Hepatocyte (in vitro differentiated cells): Measurements from ENCODE around the gene TOLLIP. TPM values are rescaled to one million over a fixed set of nuclear protein-coding genes. Genes with fewer than 3 reads are reported as not detected.

Experiments
- DNase-seq: peaks from one replicate; pipeline ENCODE4 v3.0.0-alpha.2; 2016; ENCODE audit warnings: low spot score
- H2AFZ ChIP-seq: fragments of 200-600 bp; sonication (generic); 2 replicates; pipeline ENCODE4 v1.6.0; 2016; ENCODE audit warnings: antibody characterized with exemption, mild to moderate bottlenecking
- H3K27ac ChIP-seq: fragments of 200-600 bp; sonication (generic); 2 replicates; pipeline ENCODE4 v1.5.1; 2016; ENCODE audit warnings: mild to moderate bottlenecking
- H3K27me3 ChIP-seq: fragments of 200-600 bp; sonication (generic); 2 replicates; pipeline ENCODE4 v1.6.1; 2016
- H3K36me3 ChIP-seq: fragments of 200-600 bp; sonication (generic); replicated peaks from 2 replicates; pipeline ENCODE4 v1.5.1; 2016; ENCODE audit warnings: low read depth; ENCODE audit not compliant: insufficient read depth
- H3K4me1 ChIP-seq: fragments of 200-600 bp; sonication (generic); 2 replicates; pipeline ENCODE4 v1.5.1; 2016; ENCODE audit warnings: mild to moderate bottlenecking, moderate library complexity; ENCODE audit not compliant: insufficient read depth
- H3K4me2 ChIP-seq: fragments of 200-600 bp; sonication (generic); 2 replicates; pipeline ENCODE4 v1.6.0; 2016
- H3K4me3 ChIP-seq: fragments of 200-600 bp; sonication (generic); 2 replicates; pipeline ENCODE4 v1.5.1; 2016; ENCODE audit warnings: mild to moderate bottlenecking
- H3K79me2 ChIP-seq: fragments of 200-600 bp; sonication (generic); 2 replicates; pipeline ENCODE4 v1.6.0; 2017; ENCODE audit warnings: mild to moderate bottlenecking
- H3K9me2 ChIP-seq: fragments of 200-600 bp; sonication (generic); replicated peaks from 2 replicates; pipeline ENCODE4 v1.6.0; 2017; ENCODE audit warnings: mild to moderate bottlenecking; ENCODE audit not compliant: insufficient read depth
- H3K9me3 ChIP-seq: fragments of 200-600 bp; sonication (generic); 2 replicates; pipeline ENCODE4 v1.5.1; 2016; ENCODE audit warnings: low read depth, mild to moderate bottlenecking
- H4K20me1 ChIP-seq: fragments of 200-600 bp; sonication (generic); 2 replicates; pipeline ENCODE4 v1.6.0; 2016; ENCODE audit warnings: mild to moderate bottlenecking; ENCODE audit not compliant: insufficient read depth, poor library complexity, severe bottlenecking
- CTCF ChIP-seq: fragments of 200-600 bp; sonication (generic); IDR thresholded peaks from 2 replicates; pipeline ENCODE4 v1.5.1; 2016; ENCODE audit warnings: antibody characterized with exemption, mild to moderate bottlenecking; ENCODE audit not compliant: poor library complexity
- EZH2 ChIP-seq: fragments of 200-600 bp; sonication (generic); IDR thresholded peaks from 2 replicates; pipeline ENCODE4 v1.6.1; 2016; ENCODE audit warnings: antibody characterized with exemption, mild to moderate bottlenecking, borderline replicate concordance
- EZH2phosphoT487 ChIP-seq: fragments of 200-600 bp; sonication (generic); IDR thresholded peaks from one replicate; pipeline ENCODE4 v1.6.1; 2018; ENCODE audit warnings: antibody characterized with exemption, mild to moderate bottlenecking, low read depth, moderate library complexity; ENCODE audit not compliant: unreplicated experiment, severe bottlenecking
- WGBS: methylation state at CpG from one replicate; pipeline ENCODE4 v1.1.6; 2016; ENCODE audit warnings: low lambda C conversion rate; ENCODE audit errors: missing lambda C conversion rate; 5-methylcytosine and 5-hydroxymethylcytosine counted together
- microRNA-seq: library from miRNA; unstranded; fragments of <30 nt; microRNA quantifications from one replicate; pipeline ENCODE4, GENCODE V29; 2017
- polyA plus RNA-seq: library from polyadenylated mRNA; unstranded; fragments of >200 nt; fragmentation: Nextera tagmentation; extraction: Ambion mirVana; gene quantifications from 2 replicates; pipeline ENCODE4 v1.2.1, GENCODE V29; 2016
- small RNA-seq: library from RNA; depleted of rRNA; stranded (forward); fragments of <200 nt; gene quantifications from one replicate; pipeline ENCODE3, GENCODE V24; 2014
- total RNA-seq: library from RNA; depleted of rRNA; stranded (reverse); fragments of >200 nt; gene quantifications from 2 replicates; pipeline ENCODE4 v1.2.3, GENCODE V29; 2014

The TOLLIP gene
- total and polyA plus RNA-seq, 2 experiments from 2014 or later: 33.3 to 80.9 TPM

GRCh38 chr11:1225386-1226225, 83.8 kb downstream of the TOLLIP start:
- no peaks in the 10 kb centered on the region for H3K9me2 ChIP-seq
- no peak overlapping the region for H3K27ac ChIP-seq
- no peaks in the 10 kb centered on the region for H4K20me1 ChIP-seq
- TF ChIP-seq CTCF: no peak
- no peaks in the 10 kb centered on the region for H3K36me3 ChIP-seq
- no peaks in the 10 kb centered on the region for H3K79me2 ChIP-seq
- no peak overlapping the region for H3K4me2 ChIP-seq
- DNase-seq: no peak
- WGBS: 95% methylated on average over 22 of the region's 29 CpGs
- H2AFZ ChIP-seq: no peak overlapping the region
- H3K9me3 ChIP-seq: no peaks in the 10 kb centered on the region
- H3K4me1 ChIP-seq: no peaks in the 10 kb centered on the region
- no peaks in the 10 kb centered on the region for H3K27me3 ChIP-seq
- H3K4me3 ChIP-seq: no peak overlapping the region

GRCh38 chr11:1224491-1225385, 84.7 kb downstream of the TOLLIP start:
- Histone ChIP-seq H3K79me2 (no peaks in the 10 kb centered on the region), H3K36me3 (no peaks in the 10 kb centered on the region), H3K27ac (no peak overlapping the region), H3K4me2 (no peak overlapping the region), H3K9me3 (no peaks in the 10 kb centered on the region), H2AFZ (no peak overlapping the region), H3K27me3 (no peaks in the 10 kb centered on the region), H4K20me1 (no peaks in the 10 kb centered on the region), H3K4me3 (no peak overlapping the region), H3K4me1 (no peaks in the 10 kb centered on the region), H3K9me2 (no peaks in the 10 kb centered on the region)
- no peak for DNase-seq
- 85% methylated on average over 21 of the region's 27 CpGs for WGBS
- TF ChIP-seq EZH2 (no peak), EZH2phosphoT487 (no peak), CTCF (no peak)

Small RNA genes within 50 kb of the gene (microRNA-seq; reads per million reads assigned to microRNA genes)
- gene MIR6744: not detected

Small RNA genes within 50 kb of the gene (small RNA-seq; reads per million reads assigned to genes)
- not detected for gene MIR6744

Other genes starting within 250 kb of the TOLLIP start
- 6.7 and 18.2 TPM in 2 replicates for gene MUC2, start 234.8 kb downstream of the TOLLIP start, total RNA-seq
- gene MUC2, start 234.8 kb downstream of the TOLLIP start, polyA plus RNA-seq: 0.77 and 0.83 TPM in 2 replicates
- gene MUC5AC, start 151.7 kb downstream of the TOLLIP start, total RNA-seq: under 0.01 and 0.07 TPM in 2 replicates
- 0.02 and 0.08 TPM in 2 replicates for gene MUC5AC, start 151.7 kb downstream of the TOLLIP start, polyA plus RNA-seq
- 0.07 and 0.08 TPM in 2 replicates for gene MUC5B, start 86.6 kb downstream of the TOLLIP start, total RNA-seq
- gene MUC5B, start 86.6 kb downstream of the TOLLIP start, polyA plus RNA-seq: 0.06 and 0.15 TPM in 2 replicates
- 4.7 and 6.8 TPM in 2 replicates for gene BRSK2, start 80.3 kb upstream of the TOLLIP start, total RNA-seq
- 13.6 and 15.1 TPM in 2 replicates for gene BRSK2, start 80.3 kb upstream of the TOLLIP start, polyA plus RNA-seq
- gene MOB2, start 177.1 kb upstream of the TOLLIP start, total RNA-seq: 12.5 and 18.5 TPM in 2 replicates
- 37.5 and 48.2 TPM in 2 replicates for gene MOB2, start 177.1 kb upstream of the TOLLIP start, polyA plus RNA-seq